GM12878 (cell line): ENCODE data around the gene HOXD12.

ENCODE experiments used
- BRCA1 ChIP-seq: IDR thresholded peaks from 2 replicates; pipeline ENCODE4 v1.6.1; 2011; ENCODE audit warnings: low read depth, low read length, improper control_type of control experiment
- CBFB ChIP-seq: IDR thresholded peaks from 2 replicates; pipeline ENCODE4 v1.6.1; 2016; ENCODE audit warnings: antibody characterized with exemption, low read depth
- CTCF ChIP-seq, 3 experiments: IDR thresholded peaks in 2 of 3; conservative IDR thresholded peaks in 1 of 3; 2 replicates each; pipeline ENCODE4 v1.5.1; 2011; ENCODE audit warnings: low read depth in 3 of 3, low read length in 3 of 3, mild to moderate bottlenecking in 3 of 3, control low read depth in 2 of 3, moderate library complexity in 2 of 3, inconsistent platforms in 1 of 3, mixed read lengths in 1 of 3; ENCODE audit not compliant: control insufficient read depth in 2 of 3, insufficient read depth in 1 of 3; ENCODE audit errors: extremely low read depth in 1 of 3
- EGR1 ChIP-seq, 2 experiments: IDR thresholded peaks; 1 replicate in 1 of 2; 2 replicates in 1 of 2; pipeline ENCODE4 v1.6.1; 2011 to 2012; ENCODE audit warnings: low read depth in 2 of 2, low read length in 2 of 2, borderline replicate concordance in 1 of 2, mild to moderate bottlenecking in 1 of 2, moderate library complexity in 1 of 2
- FOXK2 ChIP-seq: fragments of 450-650 bp; IDR thresholded peaks from 2 replicates; pipeline ENCODE4 v1.6.1; 2017; ENCODE audit warnings: mild to moderate bottlenecking, moderate library complexity
- LARP7 ChIP-seq: fragments of 450-650 bp; IDR thresholded peaks from 2 replicates; pipeline ENCODE4 v1.6.1; 2017; ENCODE audit warnings: mild to moderate bottlenecking
- MAX ChIP-seq: IDR thresholded peaks from 2 replicates; pipeline ENCODE4 v1.6.1; 2012; ENCODE audit warnings: low read depth, low read length, improper control_type of control experiment
- POLR2AphosphoS5 ChIP-seq: IDR thresholded peaks from 2 replicates; pipeline ENCODE4 v1.6.1; 2011; ENCODE audit warnings: mild to moderate bottlenecking, low read length, inconsistent platforms
- PRDM15 ChIP-seq: fragments of 450-650 bp; formaldehyde crosslinking; IDR thresholded peaks from 2 replicates; pipeline ENCODE4 v1.4.0; 2020; ENCODE audit warnings: mild to moderate bottlenecking, moderate library complexity
- TARDBP ChIP-seq: IDR thresholded peaks from 2 replicates; pipeline ENCODE4 v1.6.1; 2016; ENCODE audit warnings: borderline replicate concordance
- ZNF24 ChIP-seq: fragments of 450-650 bp; IDR thresholded peaks from 2 replicates; pipeline ENCODE4 v1.6.1; 2017; ENCODE audit warnings: antibody characterized with exemption, mild to moderate bottlenecking
- ZNF274 ChIP-seq: IDR thresholded peaks from one replicate; pipeline ENCODE4 v1.8.0; 2011; ENCODE audit not compliant: insufficient read length, insufficient read depth
- ZNF687 ChIP-seq: fragments of 450-650 bp; IDR thresholded peaks from 2 replicates; pipeline ENCODE4 v1.6.1; 2017; ENCODE audit warnings: mild to moderate bottlenecking, moderate library complexity

- TF ChIP-seq CTCF (IDR thresholded peaks at IDR 0.05 in 2 of 3, conservative IDR thresholded peaks at IDR 0.05 in 1 of 3; ENCODE audit: control insufficient read depth in 2 of 3, extremely low read depth in 1 of 3, insufficient read depth in 1 of 3, low read depth in 3 of 3, low read length in 3 of 3) (no peak), TARDBP (no peak), FOXK2 (no peak), ZNF687 (no peak), LARP7 (no peak), ZNF24 (no peak), EGR1 (IDR thresholded peaks at IDR 0.05; ENCODE audit: borderline replicate concordance in 1 of 2, low read depth in 2 of 2, low read length in 2 of 2) (no peak), CBFB (no peak), POLR2AphosphoS5 (no peak), ZNF274 (no peak), MAX (no peak), PRDM15 (no peak), BRCA1 (no peak)
Observed at GRCh38 chr2:176127774-176128072, 28.1 kb downstream of the HOXD12 start.
